GOT3 (cell line): ENCODE data around the gene MYO3A.
"Not testable (repeated sequence)": the region's sequence is repeated elsewhere in the genome, so short reads cannot be mapped to it uniquely, and the experiment has no call there.

Experiments used
- DNase-seq: peaks from one replicate; lab custom pipeline; 2025; ENCODE audit warnings: mixed read lengths; lab: John Stamatoyannopoulos, UW

The MYO3A gene

GRCh38 chr10:25974897-25975459, 40.9 kb downstream of the MYO3A start:
- no peak for DNase-seq

DNA sequence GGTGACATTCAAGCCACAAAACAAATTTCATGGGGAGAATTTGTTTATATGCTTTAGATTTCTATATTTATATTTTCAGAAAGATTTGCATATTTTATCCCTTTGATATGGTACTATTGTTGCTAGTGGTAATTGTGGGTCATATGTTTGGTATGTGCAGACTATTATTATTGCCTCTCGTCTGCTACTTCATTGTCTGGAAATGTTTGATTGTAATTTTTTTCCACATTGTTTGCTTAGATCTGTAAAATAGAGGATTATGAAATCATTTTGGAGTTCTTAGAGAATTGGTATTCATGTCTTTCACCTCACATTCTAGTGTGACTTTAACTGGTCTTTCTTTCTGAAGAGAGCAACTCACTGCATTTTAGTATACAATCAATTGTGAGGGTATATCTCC, 44.7 kb downstream of the MYO3A start:
- DNase-seq = no peak

- DNase-seq = no peak
Observed at GRCh38 chr10:25982107-25982506, 48.1 kb downstream of the MYO3A start.

DNA sequence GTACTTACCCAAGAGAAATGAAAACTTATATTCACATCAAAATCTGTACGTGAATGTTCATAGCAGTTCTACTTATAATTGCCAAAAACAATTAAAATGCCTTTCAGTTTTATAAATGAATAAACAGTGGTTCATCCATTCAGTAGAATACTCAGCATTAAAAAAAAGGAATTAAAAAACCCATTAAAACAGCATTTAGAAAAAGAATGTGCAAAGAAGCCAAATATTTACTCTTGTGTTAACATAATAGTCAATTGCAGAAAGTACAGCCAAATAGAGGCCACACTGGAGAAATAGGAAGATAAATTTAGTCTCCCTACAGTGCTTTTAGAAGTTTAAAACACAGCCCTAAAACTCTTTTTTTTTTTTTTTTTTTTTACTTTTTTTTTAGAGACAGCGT, 54.6 kb downstream of the MYO3A start:
- DNase-seq = no peak

GRCh38 chr10:25989951-25990350, 55.9 kb downstream of the MYO3A start:
- DNase-seq = no peak

GRCh38 chr10:25999295-25999981, 65.4 kb downstream of the MYO3A start:
- no peak for DNase-seq

DNA sequence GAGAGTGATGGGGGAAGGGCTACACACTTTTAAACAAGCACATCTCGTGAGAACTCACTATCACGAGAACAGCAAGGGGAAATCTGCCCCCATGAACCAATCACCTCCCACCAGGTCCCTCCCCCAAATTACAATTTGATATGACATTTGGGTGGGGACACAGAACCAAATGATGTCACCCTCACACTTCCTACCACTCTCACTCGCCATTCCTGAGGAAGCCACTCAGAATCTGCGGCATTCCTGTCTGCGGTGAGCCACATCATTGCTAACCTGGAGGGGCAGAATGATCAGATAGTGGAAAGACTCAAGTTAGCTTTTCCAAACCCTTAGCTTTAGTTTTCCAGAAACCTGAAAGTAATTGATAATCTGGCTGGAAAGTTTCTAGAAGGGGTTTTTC, 66.9 kb downstream of the MYO3A start:
- DNase-seq = no peak

DNA sequence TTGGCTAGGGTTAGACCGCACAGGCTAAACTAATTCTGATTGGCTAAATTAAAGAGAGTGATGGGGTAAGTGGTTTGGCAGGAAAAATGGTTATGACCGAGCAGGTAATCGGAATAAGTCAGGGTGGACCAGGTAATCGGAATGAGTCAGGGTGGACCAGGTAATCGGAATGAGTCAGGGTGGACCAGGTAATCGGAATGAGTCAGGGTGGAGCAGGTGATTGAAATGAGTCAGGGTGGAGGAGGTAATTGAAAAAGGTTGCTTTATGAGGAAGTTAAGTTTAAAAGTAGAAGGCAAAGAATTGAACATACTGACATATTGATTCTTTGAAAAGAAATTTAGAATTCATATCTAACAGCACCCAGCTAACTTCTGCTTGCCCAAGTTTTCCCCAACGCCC, 68.4 kb downstream of the MYO3A start:
- not testable (repeated sequence) for DNase-seq

DNA sequence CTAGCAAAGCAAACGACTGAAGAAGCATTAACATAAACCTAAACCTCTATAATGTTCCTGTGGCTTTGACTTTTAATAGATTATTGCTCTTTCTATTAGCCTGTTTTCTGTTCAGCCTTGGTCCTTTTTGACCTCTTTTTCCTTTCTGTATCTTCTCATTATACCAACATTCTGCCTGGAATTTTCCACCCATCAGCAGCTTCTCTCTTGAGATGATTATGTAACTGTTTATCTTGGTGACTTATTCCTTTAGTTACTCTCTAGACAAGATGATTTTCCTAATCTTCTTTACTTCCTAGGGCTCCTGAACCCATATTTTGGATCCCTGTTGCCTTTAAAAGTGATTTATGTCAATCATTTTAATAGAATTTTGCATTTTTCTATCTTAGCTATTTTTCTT, 81.1 kb downstream of the MYO3A start:
- no peak for DNase-seq

GRCh38 chr10:26022831-26023230, 88.8 kb downstream of the MYO3A start:
- DNase-seq = no peak

DNA sequence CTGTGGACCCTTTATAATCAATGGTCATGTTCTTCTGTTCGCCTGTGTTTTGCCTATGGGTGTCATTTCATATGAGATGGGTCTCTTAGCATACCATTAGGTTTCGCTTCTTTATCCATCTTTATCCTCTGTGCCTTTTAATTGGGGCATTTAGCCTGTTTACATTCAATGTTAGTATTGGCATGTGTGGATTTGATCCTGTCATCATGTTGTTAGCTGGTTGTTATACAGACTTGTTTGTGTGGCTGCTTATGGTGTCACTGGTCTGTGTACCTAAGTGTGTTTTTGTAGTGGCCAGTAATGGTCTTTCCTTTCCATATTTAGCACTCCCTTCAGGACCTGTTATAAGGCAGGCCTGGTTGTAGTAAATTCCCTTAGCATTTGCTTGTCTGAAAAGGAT, 90.3 kb downstream of the MYO3A start:
- no peak for DNase-seq

DNA sequence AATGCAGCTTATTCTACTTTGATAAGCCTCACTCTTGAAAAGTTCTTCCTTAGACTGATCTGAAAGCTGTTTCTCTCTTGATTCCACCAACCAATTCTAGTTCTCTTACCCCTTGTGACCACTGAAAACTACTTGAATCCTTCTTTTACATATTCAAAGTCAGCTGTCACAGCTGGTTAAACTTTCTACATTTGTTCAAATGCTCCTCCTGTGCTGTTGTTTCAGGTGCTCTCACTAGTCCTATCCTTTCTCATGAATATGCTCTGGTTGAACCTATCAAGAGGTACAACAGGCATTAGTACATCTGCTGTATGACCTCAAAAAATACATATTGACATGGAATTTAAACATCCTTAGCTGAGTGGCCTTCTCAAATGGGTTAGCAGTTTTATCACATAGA, 91.5 kb downstream of the MYO3A start:
- no peak for DNase-seq

DNA sequence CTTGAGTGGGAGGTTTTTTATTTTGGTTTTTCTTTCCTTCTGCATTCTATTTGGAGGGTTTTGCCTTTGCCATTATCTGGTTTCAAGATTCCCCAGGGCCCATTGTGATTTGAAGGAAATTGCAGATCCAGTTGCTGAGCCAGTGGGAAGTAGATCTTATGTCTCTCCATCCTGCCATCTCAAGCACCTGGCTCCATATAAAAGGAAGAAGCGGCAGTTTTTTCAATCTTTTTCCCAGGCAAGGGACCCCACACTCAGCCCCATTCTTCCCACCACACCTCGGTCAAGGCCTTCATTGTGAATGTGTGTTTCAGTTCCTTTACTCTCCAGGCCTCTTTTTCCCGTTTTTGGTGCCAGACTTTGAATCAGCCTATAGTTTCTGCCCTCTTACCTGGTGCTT, 95.8 kb downstream of the MYO3A start:
- no peak for DNase-seq

DNA sequence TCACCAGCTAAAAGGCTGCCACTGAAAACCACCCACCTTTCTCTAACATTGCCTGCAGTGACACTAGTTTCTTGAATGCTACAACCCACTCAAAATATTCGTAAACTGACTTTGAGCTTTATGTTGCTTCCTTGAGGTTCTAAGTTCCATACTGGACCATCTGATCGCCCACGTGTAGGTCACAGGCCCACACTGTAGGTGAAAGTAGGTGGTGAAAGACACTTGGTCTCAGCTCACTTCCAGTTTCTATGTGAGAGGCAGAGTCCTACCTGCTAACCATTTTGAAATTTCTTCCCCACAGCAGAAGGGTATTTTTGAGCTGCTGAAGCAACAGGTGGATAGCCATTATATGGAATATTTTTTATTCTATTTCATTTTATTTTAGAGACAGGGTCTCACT, 97.3 kb downstream of the MYO3A start:
- DNase-seq = no peak

- no peak for DNase-seq
Observed at GRCh38 chr10:26043469-26043868, 109.4 kb downstream of the MYO3A start.

DNA sequence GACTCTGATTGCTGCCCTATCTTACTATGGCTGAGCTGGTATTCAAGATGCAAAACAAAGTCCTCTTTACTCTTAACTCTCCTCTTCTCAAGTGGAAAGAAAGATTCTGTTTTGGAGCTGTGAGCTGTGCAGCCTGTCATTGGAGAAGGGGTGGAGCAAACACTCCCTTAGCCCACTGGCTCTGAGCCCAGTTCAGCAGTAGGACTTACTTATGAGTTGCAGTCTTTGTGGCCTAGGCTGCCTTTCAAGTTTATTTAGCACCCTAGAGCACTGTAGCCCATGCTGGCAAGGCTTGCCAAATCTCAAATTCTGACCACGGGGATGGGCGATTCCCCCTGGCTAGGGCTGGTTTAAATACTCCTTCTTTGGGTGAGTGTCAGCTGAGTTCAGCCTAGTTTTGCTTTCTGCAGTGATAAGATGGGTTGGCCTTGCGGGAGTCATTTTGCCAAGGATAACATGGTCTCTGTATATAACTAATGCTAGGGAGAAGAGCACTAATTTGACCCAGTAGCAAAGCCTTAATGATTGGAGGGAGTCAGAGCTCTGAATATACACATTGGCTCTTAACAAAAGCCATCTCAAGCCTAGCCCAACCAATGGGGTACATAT, 110.2 kb downstream of the MYO3A start:
- DNase-seq = no peak

DNA sequence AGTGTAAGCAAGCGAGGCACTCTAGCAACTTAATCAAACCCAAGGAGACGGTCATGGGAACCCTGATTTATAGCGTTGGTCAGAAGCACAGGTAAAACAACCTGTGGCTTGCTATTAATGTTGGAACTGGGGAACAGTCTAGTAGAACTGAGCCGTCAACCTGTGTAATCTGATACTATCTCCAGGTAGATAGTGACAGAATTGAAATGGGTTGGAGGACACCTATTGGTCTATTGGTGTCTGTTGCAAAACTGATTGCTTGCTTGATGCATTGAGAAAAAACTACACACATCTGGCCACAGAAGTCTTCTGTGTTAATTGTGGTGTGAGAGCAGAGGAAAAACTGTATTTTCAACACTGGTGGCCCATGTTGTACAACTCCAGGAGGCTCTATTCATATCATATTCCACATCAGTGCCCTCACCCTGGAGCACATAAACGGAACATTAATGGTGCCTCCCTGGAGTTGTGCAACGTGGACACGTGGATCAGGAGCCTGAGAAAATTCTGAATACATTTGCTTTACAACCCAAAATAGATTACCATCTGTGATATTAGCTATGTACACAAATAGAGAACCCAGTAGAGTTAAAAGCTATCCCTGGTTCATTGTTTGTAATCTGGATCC, 112.2 kb downstream of the MYO3A start:
- DNase-seq = no peak

- DNase-seq = no peak
Observed at GRCh38 chr10:26048756-26049155, 114.7 kb downstream of the MYO3A start.

DNA sequence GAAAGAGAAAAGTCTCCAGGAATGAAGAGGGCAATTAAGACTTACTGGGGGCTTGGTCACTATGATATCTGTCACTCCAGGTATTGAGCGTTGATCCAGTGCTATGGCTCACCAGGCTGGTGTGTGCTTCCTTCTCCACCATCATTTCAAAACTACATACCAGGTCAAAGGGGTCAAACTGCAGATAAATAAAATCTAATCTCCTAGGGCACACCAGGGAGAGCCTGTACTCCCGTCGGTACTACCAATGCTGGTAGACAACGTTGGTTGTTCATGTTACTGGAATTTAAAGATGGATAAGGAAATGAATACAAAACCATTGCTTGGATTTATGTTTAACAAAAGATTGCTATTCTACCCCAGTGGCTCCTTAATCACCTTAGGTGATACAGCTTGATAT, 118.3 kb downstream of the MYO3A start:
- no peak for DNase-seq

DNA sequence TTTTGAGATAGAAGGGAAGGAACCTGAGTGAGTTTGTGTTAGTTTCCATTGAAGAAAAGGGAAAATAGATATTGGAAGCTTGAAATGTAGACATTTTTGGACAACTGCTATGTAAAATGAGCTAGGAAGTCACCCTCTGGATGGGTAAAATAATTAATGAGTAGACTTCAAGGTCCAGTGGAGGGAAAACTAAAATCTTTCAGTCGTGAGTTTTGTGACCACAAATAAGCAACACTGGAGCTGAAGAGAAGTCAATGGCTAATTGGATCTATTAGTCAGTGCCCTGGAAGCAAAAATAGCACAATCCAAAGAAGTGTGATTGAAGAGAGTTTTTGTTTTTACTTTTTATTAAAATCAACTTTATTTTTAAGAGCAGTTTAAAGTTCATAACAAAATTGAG, 123.4 kb downstream of the MYO3A start:
- DNase-seq = no peak

DNA sequence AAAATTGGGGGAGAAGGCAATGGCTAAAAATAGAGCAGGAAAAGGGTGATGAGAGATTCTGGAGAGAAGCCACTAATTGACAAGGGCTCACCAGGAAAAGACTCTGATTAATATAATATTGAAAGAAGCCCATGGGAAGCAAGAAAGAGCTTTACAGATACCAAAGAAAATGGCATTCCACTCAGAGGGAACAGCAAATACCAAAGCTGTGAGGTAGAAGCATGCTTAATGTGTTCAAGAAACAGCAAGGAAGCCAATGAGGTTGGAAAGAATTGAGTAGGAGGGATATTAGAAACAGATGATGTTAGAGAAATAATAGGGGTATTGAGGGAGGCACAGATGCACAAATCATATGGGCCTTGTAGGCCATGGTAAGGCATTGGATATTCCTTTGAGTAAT, 130.1 kb downstream of the MYO3A start:
- no peak for DNase-seq

DNA sequence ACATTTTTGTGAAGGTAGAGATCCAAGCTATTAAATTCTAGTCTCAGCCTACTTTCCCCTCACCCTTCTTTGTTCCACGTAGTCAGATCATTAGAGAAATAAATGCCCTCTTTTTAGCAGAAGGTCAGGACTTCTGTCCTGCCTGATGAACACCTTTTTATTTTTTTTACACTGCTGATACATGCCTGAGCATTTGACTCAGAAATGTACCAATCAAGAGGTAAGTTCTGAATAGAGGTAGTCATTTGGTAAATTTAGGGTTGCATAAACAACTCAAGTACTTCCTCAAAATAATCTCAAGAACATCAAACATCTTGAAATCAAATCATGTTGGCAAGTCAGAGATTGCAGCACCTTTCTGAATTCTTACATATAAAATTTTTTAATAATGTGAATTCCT, 133.7 kb downstream of the MYO3A start:
- DNase-seq = no peak

DNA sequence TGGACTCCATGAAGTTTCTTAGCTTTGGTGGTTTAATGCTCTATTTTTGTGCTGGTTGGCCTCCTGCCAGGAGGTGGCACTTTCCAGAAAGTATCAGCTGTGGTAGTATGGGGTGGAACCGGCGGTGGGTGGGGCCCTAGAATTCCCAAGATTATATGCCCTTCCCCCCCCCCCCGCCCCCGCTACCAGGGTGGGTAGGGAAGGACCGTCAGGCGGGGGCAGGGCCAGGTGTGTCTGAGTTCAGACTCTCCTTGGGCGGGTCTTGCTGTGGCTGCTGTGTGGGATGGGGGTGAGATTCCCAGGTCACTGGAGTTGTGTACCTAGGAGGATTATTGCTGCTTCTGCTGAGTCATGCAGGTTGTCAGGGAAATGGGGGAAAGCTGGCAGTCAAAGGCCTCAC, 146.9 kb downstream of the MYO3A start:
- DNase-seq = not testable (repeated sequence)
